EH (cell line): ENCODE data around the gene SMCHD1.

Source experiments
- DNase-seq: peaks from one replicate; pipeline ENCODE4 v3.0.0-alpha.2; 2015; ENCODE audit warnings: low read depth

SMCHD1 gene

DNA sequence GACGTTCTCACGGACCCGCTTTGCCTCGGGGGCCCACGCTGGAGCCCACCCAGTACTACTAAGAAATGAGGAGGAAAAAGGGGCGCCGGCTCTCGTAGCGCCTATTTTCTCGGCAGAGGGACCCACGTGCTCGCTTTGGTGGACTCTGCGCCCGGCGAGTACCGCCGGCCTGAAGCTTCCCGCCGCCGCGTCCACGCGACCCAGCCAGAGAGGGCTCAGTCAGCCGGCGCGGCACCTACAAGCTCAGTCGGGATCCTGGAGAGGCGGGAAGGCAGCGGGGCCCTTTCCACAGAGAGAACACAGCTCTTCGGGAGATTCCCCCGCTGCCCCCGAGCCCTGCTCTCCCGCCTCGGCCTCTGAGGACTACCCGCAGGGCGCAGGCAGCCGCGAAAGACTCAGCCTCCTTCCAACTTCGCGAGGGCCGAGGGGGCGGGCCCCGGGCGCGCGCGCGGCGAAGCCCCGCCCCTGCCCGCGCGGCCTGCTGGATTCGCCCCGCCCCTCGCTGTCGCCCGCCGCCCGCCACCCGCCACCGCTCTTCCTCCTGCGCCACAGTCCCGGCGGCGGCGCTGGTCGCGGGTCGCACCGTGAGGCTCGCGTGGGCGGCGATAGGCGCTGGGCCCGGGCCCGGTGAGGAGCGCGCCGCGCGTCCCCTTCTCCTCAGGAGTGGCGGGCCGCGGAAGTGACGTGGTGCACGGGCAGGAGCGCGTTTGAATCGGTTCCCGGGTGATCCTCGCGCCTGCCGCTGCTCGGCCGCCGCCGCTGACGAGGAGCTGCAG is at the start of gene SMCHD1:
Gene SMCHD1 (plus strand): TSS at position 549 of the 776 bp plus-strand sequence. CDS start 350 bp downstream, outside the sequence.
- DNase-seq, result peak; percentile 82

DNA sequence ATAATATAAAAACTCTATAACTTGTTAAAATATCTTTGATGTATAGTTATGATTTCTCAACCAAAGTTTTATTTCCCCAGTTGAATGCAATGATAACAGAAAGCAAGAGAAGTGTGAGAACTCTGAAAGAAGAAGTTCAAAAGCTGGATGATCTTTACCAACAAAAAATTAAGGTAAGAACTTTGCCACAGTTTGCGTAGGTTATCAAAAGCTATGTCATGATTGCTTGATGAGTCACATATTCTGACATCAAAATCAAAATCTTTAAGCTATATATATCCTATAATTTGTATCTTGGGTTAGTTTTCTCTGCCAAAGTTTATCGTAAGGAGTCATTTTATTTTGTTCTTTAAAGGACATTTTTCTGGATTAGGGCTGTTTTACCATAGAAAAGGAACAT is 49.2 kb upstream of the SMCHD1 start:
- no peak for DNase-seq

DNA sequence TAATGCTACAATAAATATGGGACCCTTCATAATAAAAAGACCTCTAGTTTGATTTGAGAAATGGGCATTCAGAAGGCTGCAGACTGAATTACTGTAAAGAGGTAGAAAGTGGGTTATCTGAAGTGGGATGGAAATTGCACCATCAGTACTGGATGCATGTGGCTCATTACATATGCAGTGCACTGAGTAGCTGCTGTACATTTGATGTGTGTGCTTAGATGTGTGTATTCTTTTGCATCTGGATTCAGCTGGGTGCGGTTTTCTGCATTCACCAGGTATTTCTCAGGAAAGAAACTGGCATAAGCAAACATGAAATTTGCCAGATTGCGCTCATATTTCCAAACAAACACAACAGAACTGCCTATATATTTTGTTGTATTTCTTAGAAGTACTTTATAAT is 45.9 kb upstream of the SMCHD1 start:
- no peak for DNase-seq

DNA sequence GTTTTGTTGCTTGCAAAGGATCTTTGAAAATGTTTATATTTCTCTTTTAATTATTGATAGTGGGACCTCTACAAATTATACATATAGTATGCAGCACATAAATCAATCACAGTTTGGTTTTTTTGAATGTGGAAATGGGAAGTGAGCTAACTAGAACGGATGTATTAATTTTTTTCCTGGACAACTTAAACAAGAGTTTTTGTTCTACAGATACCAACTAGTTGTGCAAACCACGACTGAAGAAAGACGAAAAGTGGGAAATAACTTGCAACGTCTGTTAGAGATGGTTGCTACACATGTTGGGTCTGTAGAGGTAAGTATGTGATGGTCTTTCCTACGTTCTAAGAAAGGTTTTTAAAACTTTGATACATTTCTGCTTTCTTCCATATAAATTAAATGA is 45.0 kb upstream of the SMCHD1 start:
- no peak for DNase-seq

DNA sequence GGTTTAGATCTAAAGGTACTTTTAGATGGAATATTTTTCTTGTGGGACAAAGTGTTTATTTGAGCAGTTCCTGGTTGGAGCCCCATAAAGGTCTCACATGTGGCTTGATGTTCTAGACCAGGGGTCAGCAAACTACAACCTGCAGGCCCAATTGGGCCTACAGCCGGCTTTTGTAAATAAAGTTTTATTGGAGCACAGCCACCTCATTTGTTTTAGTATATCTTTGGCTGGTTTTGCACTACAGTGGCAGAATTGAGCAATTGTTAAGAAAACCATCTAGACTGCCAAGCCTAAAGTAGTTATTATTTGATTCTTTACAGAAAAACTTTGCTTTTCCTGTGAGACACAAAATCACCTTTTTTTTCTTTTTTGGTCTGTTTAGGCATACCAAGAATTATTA is 42.5 kb upstream of the SMCHD1 start:
- DNase-seq, result no peak

DNA sequence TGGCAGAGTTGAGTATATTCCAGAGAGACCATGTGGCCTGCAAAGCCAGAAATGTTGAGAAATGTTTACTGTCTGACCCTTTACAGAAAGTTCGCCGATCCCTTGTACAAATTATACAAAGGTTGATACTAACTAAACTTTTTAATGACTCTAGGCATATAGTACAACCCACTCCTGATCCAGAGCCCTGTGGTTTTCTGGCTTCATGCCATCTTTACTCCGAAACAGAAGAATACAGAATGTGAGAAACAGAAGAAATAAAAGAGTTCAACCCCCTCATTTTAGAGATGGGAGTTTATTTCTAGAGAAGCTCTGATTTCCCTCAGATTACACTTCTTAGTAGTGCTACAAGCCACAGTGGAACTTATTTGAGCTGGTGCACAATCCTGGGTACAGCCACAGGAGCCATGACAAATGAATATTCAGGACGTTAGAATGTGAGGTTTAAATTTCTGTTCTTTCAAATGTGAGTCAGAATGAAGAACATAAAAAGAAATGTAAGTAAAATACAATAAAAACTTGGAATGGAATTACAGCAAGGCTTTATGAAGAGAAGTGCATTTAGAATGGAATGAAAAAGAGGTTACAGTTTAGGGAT is 38.0 kb upstream of the SMCHD1 start:
- peak; percentile 18 for DNase-seq

DNA sequence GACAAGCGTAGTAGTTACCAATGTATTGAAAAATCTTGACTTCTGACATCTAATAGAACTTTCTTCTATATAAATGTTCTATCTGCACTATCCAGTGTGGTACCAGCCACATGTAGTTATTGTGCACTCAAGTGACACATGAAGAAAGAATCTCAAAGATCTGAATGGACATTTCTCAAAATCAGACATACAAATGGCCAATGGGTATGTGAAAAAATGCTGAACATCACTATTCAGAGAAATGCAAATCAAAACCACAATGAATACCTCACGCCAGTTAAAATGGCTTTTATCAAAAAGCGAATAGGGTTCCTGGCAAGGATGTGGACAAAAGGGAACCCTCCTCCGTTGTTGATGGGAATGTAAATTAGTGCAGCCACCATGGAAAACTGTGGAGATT is 37.5 kb upstream of the SMCHD1 start:
- DNase-seq, result peak; percentile 64

DNA sequence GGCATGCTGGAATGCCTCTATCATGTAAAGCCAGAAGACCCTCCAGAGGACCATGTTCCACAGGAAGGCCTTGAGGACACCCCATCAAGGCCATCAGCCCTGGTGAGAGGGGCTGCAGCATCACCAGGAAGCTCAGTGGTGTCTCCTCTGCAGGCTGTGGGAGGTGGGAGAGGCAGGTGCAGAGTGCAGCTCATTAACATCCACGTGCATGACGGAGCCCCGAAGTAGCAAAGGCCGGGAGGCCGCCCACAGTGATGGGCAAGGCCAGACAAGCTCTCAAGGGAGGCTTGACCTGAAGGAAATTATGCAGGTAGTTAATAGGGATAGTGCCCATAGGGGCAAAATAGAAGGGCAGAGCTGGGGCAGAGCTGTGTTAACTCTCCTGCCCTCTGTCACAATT is 30.3 kb upstream of the SMCHD1 start:
- DNase-seq, result no peak

DNA sequence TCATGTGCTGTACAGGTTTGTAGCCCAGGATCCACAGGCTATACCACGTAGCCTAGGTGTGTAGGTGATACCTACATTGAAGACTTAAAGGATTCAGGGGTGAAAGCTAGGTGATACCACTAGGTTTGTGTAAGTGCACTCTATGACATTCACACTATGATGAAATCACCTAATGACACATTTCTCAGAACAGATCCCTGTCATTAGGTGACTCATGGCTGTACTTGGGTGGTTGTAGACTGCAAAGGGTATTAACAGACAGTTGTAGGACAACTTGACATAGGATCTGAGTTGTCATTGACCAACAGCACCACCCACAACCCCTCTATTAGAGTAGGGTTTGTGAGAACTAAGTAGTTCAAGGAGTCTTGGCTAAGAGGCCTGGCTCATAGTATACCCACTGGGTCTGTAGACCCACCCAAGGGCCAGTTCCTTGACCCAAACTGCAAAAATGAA is 27.7 kb upstream of the SMCHD1 start:
- peak; percentile 32 for DNase-seq

DNA sequence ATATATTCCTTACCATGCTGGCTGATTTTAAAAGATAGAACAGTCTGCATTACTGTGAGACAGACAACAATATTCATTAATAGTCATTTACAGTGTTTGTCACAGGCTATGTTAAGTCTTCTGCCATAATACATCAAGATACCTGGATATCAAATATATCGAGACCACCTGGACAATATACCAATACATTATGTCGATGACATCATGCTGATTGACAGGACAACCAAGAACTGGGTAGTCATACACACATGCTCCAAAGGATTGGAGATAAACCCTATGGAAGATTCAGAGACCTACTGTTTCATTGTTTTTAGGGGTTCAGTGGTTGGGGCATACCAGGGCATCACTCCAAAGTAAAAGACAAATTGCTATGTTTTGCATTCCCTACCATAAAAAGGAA is 26.5 kb upstream of the SMCHD1 start:
- no peak for DNase-seq

DNA sequence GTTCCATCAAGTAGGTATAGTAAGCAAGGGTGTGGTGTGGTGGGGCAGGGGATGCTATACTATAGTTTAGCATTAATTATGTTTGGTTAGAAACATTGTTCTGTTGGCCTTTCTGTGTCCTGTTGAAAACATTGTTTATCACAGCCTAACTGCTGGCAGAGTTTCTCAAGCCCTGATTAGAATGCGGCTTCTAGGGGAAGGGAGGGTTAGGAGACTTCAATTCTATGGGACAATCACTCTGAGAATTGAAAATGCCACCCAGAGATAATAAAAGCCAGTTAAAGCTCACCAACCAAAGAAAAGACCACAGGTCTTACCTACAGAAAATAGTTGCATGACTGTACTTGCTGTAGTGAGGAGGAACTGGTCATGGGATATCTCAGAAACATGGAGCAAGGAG is 19.9 kb upstream of the SMCHD1 start:
- no peak for DNase-seq

DNA sequence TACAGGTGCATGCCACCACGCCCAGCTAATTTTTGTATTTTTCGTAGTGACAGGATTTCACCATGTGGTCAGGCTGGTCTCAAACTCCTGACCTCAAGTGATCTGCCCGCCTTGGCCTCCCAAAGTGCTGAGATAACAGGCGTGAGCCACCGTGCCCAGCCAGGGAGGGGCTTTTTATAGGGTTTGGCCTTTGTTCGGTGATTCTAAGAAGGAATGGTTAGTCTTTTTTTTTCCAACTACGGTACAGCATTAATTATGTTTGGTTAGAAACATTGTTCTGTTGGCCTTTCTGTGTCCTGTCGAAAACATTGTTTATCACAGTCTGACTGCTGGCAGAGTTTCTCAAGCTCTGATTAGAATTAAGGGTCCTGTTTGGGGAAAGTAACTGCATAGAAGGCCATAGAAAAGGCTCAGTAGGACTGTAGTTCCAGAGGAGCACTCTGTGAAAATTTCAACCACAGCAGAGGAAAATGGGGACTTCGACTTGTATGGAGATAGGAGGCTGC is 19.3 kb upstream of the SMCHD1 start:
- DNase-seq, result no peak

DNA sequence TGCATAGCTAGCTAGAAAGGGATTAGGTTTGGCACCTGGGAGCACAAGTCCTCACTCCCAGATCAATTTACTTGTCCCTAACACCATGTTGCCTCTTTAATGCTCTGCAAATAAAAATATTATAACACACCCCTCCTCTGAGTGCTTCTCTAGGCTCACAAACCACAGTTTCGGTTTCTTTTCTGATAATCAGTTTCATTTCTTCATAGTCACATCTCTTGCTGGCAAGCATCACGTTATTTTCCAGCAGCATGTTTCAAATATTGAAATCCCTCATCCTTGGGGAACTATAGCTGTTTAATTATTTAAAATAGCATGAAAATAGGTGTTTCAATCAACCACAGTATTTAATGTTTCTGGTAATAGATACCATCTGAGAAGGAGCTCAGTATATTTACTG is 13.9 kb upstream of the SMCHD1 start:
- peak; percentile 9 for DNase-seq

DNA sequence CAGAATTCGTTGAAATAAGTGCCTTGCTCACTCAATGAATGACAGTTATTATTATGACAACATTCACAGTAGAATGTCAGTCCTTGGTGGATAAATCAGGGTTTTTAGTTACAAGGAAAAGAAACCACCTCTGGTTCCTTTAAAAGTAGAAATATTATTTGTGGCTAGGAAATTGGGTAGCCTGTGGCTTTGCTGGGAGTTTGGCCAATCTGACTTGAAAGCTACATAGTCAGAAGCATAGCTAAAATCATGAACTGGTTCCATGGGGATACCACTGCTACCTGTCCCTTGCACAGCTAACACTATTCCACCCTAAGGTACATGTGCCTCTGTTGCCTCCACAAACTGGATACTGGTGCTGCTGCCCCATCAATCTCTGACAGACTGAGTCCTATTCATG is 12.8 kb upstream of the SMCHD1 start:
- no peak for DNase-seq

DNA sequence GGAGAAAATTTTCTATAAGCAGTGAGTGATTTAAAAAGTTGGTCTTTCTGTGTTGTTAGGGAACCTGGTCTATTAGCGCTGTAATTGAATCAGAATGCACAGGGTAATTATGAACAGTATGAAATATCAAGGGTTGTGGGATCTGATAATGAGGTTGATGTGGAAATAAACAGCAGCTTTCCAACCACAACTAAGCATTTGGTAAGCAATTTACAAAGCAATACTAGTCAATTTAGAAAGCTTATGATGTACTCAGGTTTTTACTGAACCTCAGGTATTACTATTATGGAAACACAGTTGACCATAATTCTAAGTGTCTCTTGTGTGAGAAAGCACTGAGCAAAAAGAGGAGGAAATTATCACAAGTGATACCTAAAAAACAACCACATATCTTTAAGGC is 11.0 kb upstream of the SMCHD1 start:
- DNase-seq, result no peak

DNA sequence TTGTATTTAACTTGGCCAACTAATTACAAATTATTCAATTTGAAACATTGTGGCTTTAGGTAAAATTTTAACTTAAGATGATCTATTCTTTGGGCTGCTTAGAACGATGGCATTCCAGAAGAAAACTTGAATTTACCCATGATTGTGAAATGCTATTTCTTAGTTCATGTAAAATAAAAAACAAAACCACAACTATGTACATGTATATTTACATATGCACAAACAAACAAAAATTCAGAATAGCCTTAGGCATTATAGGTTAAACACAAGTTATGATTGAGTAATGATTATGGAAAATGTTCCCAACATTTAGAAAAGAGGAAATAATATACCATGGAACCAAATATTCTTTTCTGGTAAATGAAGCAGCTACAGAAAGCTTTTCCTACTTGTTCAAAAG is 3.5 kb upstream of the SMCHD1 start:
- DNase-seq, result no peak

DNA sequence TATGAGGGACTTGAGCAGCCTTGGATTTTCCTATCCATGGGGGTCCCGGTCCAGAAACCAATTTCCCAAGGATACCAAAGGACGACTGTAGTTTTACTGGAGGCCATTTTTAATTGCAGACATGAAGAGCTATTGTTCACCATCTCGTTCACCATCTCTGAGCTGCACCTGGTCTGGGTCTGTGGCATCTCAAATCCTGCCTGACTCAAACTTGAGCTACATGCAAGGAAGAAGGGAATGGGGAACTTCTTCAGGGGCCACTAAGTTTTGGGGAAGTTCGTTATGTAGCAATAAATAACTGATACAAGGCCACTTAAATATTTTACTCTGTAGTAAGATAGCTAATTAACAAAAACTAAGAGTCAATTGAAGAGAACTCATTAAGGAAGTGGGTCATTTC is 2.1 kb upstream of the SMCHD1 start:
- no peak for DNase-seq

DNA sequence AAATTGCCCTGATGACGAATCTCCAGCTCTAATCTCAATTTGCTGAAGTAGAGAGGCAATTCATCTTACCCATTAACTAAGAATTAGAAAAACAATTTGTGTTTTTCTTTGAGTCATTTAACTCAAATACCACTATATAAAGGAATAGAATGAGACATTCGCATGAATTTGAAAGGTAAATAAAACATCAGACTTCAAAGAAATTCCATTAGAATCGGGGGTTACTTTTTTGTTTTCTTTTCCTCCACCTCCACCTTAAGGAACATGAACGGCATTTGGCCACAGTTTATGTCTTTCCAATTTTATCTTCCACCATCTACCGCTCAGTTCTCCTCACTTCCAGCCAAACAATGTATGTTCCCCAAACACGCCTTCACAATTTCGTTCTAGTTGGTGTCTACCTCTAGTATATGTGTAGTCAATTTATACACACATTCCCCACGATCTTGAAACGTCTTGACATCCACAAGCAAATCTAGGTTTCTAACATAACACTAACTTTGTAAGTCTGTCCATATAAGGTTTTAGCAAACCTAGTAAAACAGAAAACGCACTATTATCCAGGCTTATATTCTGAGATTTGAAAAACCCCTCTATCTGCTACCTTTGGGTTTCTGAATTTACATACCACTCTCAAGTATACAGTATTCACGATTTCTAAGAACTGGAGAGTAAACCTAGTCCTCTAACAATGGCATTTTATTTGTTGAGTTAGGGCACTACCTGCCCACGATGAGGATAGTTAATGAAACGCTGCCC is 1.2 kb upstream of the SMCHD1 start:
- DNase-seq, result no peak

DNA sequence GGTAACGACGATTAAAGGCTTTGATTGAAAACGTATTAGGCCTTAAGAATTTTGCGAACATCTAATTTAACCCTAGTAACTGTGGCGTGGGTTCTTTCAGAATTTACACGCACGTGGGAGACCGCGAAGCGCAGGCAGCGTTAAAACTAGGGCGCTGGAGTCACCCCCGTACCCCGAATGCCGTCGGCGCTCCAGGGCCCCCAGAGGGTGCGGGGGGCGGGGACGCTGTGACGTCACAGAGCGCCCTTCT is 673 bp upstream of the SMCHD1 start:
- no peak for DNase-seq

DNA sequence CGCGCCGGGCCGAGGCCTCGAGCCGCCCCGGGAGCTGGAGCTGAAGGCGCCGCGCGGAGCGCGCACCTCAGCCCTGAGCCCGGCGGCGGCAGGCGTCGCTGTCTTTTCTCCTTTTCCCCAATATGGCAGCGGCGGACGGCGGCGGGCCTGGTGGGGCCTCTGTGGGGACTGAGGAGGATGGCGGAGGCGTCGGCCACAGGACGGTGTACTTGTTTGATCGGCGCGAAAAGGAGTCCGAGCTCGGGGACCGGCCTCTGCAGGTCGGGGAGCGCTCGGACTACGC is 369 bp downstream of the SMCHD1 start:
- DNase-seq, result no peak

DNA sequence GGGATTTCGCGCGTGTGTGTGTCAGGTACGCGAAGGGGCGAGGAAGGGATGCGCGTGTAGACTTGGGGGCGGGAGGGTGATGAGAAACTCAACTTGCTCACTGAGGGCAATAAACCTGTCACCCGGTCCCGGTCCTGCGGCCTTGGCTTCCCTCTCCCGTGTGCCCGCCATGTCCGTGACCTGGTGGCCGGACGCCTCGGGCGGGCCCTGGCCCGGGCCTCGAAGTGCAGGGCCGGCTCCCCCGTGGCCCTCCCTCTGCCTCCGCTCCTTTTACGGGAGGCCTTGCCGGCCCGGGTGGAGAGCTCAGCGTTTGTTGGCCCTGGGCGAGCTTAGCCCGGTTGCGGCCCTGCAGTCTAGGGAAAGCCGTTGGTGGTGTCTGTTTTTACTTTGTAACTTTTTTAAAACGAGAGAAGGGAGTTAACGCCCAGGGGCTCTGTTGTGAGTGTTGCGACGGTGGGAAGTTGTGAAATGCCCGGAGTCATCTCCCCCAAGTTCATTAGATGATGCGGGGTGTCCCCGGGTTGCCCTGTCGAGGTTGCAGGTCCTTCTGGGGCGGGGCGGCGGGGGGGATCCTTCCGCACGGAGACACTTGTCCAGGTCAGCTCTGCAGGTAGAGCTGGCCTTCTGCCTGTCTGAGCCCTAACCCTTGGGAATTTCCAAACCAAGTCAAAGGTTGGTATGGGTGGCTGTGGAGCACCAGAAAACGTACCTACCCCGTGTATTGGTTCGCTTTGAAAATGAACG is 883 bp downstream of the SMCHD1 start:
- peak; percentile 59 for DNase-seq

DNA sequence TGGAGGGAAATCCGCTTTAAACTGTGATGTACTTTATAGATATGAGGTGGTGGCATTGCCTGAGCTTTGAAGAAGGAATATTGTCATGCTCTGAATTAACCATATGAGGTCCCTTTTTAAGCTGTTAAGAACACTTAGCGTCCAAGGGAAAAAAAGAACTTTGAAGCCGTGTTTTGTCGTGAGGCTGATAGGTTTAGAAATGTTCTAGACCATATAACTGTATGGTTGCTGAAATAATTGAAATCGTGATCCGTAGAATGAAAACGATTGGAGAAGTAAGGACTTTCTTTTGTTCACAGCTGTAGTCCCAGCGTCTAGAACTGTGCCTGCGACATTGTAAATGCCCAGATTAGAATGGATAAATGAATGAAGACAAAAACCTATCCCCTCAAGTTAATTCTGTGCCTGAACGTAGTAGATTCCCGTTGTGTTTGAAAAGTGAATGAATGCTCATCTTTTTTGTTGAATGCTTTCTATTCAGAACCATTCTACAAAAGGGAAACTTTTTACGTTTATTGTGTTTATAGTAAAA is 1.5 kb downstream of the SMCHD1 start:
- no peak for DNase-seq
